ENCODE results near the gene OBSCN.

- no peak for TF ChIP-seq CTCF (IDR thresholded peaks at IDR 0.05; ENCODE audit: low read length)
- no peak for TF ChIP-seq EZH2 (IDR thresholded peaks at IDR 0.05; ENCODE audit: borderline replicate concordance, low read length)
These were observed 166.1 kb downstream of the OBSCN start for GRCh38 chr1:228373681-228374571.
